GM12875 (cell line): ENCODE results near the gene ANXA6.

Experiments
- H3K4me3 ChIP-seq: one replicate; pipeline ENCODE4 v1.5.1; 2011; ENCODE audit warnings: low read depth, low read length, control low read depth
- TF ChIP-seq, protein P1 (sequence below): IDR thresholded peaks from 2 replicates; pipeline ENCODE4 v1.5.1; 2011; ENCODE audit warnings: low read depth, mild to moderate bottlenecking, control low read depth, inconsistent platforms, low read length, moderate library complexity, borderline replicate concordance; ENCODE audit not compliant: insufficient read depth

Gene ANXA6

DNA sequence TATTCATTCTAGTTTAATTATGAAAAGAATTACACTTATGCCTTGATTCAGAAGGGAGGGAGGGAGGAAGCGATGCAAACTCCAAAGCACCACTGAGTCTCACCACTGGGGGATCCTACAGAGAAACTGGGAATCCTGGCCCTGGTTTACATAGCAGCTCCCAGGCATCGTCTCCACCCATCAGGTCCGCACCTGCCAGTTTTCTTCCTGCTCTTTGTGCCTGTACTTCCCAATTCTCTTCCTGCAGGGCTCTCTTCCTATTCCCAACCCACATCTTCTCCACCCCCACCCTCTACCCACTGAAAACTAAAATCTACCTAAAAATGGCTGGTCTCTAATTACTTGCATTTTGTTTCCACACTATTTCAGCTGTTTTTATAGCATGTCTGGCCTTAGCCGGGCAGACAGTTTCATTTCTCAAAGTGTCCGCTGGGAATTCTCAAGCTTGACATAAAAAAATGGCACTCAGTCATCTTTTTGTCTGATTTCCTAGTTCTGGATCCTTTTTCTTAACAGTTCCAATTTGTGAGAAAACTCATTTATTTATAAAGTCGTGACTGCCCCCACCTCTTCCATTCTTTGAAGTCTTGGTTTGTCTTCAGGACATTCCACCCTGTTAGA is 75.2 kb downstream of the ANXA6 start:
- H3K4me3 ChIP-seq: peak overlapping the region; percentile 90
- TF ChIP-seq, protein P1, sequence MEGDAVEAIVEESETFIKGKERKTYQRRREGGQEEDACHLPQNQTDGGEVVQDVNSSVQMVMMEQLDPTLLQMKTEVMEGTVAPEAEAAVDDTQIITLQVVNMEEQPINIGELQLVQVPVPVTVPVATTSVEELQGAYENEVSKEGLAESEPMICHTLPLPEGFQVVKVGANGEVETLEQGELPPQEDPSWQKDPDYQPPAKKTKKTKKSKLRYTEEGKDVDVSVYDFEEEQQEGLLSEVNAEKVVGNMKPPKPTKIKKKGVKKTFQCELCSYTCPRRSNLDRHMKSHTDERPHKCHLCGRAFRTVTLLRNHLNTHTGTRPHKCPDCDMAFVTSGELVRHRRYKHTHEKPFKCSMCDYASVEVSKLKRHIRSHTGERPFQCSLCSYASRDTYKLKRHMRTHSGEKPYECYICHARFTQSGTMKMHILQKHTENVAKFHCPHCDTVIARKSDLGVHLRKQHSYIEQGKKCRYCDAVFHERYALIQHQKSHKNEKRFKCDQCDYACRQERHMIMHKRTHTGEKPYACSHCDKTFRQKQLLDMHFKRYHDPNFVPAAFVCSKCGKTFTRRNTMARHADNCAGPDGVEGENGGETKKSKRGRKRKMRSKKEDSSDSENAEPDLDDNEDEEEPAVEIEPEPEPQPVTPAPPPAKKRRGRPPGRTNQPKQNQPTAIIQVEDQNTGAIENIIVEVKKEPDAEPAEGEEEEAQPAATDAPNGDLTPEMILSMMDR: peak; percentile 40; the same call in 1 of the 2 replicates

DNA sequence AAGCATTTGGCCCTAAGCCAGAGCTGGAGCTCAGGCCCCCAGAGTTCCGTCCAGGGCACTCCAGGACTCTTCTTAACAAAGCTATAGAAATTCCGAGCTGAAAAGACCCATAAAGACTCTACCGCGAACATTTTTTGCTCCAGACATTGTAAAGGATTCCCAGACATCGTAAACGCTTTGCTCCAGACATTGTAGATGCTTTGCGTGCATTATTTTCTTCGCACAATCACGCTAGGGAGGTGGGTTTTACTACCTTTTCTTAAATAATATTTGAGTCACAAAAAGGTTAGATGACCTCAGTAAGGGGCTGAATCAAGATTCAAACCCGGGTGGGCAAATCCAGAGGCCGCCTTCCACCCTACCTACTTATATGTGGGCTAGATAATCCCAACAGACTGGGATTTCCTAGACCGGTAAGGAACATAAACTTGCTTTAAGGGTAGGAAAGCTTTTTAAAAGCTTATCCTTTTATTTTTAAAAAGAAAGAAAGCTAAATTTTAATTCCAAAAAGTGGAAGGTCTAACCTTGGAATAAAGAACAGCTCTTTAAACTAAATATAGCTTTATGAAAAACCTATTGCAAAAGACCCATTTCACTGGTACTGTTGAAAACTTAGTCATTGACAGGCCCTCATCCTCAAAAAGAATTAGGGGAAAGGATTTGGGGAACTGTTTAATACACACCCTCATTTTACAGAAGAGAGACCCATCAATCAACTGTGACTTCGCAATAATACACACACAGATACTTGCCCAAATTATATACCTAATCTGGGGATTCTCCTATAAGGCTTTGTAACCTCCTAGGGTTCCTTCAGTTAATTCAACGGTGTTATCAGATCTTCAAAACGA is 75.9 kb downstream of the ANXA6 start:
- TF ChIP-seq, protein P1: no peak
- H3K4me3 ChIP-seq: peak overlapping the region; percentile 90

DNA sequence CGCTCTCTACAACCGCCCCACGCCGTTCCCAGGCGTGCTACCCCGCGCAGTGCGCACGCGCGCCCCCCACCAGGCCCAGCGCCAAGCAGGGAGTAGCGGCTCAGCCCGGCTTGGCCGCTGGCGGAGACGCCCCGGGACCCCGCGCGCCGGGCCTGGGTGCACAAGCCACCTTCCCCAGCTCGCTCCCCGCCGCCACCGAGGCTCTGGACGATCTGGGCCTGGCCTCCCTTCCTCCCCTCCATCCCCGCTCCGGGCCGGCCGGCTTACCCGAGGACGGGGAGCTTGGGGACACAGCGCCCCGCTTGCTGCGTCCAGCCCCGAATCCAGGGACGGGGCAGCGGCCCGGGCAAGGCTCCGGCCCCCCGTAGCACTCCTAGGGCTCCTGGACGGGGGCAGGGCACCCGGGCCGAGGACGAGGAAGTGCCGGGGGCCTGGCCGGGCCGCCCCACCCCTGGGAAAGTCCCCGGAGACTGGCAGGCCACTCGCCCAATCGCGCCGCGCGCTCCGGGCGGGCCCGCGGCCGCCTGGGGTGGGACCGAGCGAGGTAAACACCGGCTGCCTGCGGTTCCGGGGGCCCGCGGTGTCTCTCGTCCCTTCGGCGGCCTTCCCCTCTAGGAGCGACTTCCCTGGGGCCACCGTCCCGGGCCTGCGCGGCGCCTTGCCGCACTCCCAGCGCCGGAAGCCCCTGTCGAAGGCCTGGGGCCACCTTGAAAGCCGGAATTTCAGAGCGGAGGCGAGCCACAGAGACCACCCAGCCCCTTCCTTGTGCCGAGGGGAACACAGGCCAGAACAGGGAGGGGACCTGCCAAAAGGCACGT is 76.8 kb downstream of the ANXA6 start, which contains the start of gene TNIP1:
Gene TNIP1 (minus strand): TSS at position 422 of the 818 bp plus-strand sequence. CDS start 15,939 bp downstream, outside the sequence.
- peak within 1 kb of the TSS; percentile 90 for H3K4me3 ChIP-seq
- TF ChIP-seq, protein P1: no peak

DNA sequence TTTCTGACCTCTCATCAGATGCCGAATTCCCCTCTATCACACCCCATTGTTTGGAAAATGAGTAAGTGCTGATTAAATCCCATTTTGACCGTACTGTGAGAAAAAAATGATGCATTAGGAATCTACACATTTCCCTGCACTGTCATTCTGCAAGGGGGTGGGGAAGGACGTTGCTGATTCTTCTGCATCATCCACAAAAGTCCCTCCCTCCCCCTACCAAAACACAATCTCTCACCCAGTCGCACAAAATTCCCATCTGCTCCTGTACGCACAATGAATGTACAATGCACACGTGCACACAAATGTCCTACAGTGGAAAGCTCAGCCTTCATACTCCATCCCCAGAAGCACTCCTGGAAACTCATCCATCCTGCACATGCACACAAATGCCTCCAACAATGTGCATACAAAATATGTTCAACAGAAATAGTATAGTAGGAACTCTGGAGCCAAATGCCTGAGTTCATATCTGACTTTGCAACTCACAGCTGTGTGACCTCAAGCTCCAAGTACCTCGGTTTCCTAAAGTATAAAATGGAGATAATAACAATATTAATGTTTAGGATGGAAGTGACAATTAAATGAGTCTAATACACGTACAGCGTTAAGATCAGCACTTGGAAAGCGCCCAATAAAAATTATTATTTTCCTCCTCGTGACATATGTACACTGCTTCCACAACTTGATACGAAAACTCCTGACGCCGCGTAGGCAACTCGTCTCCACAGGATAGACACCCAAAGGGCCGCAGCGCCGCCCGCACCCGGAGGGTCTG is 77.6 kb downstream of the ANXA6 start:
- H3K4me3 ChIP-seq: peak overlapping the region; percentile 90
- TF ChIP-seq, protein P1: no peak

DNA sequence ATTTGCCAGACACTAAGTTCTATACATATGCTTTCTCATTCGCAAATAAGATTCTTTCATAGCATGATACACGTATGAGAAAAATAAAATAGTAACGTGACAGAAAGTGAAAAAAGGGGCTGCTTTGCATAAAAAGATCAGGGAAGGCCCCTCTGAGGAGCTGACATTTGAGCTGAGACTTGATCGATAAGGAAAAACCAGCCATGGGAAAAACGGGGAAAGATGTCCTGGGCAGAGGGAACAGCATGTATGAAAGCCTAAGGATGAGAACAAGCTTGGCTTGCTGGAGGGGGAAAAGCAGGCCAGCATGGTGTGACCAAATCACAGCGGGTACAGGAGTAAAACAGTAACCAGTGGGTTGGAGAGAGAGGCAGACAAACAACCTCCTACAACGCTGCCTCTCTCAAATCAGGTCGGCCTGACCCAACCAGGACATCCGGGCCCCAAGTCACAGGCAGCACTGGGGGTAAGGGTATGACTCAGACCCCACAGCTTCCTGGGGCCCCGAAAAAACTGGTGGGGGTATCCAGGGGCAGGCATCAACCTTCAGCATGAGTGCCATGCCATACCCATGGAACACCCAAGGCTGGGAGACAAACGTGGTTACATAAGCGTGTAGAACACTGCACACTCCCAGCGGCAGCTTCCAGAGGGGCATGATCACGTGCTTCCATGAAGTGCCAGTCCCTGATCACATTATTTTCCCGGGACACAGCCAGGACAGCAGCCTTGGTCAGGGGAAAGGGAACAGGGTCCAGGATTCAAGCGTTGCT is 78.9 kb downstream of the ANXA6 start:
- TF ChIP-seq, protein P1: no peak
- peak overlapping the region; percentile 90 for H3K4me3 ChIP-seq

DNA sequence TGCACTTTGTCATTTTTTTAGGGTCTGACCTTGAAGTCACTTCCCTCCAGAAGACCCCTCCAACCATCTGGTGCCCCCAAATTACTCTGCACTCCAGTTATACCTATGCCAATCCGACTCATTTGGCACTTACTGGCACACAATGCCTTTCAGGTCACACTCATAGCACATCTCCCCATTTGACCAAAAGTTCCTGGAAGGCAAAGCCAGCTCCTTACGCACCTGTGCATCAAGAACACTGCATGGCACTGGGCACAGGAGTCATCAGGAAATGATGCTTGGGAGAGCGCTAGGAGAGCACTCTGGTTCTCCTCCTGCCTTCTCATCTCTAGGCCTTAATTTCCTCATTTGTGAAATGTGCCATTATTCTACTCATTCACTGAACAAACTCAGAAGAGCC is 79.6 kb downstream of the ANXA6 start:
- H3K4me3 ChIP-seq: peak overlapping the region; percentile 90
- TF ChIP-seq, protein P1: no peak
